SIG-M5 treated with dmso at 0.1 percent for 504 hours (cell line): ENCODE measurements around the gene HBEGF.
A peak's percentile ranks its signal among the peaks of the same experiment; 100 is the strongest.

Experiments used
- DNase-seq: peaks from one replicate; lab custom pipeline; 2025; ENCODE audit not compliant: unreplicated experiment; lab: John Stamatoyannopoulos, UW

The HBEGF gene

DNA sequence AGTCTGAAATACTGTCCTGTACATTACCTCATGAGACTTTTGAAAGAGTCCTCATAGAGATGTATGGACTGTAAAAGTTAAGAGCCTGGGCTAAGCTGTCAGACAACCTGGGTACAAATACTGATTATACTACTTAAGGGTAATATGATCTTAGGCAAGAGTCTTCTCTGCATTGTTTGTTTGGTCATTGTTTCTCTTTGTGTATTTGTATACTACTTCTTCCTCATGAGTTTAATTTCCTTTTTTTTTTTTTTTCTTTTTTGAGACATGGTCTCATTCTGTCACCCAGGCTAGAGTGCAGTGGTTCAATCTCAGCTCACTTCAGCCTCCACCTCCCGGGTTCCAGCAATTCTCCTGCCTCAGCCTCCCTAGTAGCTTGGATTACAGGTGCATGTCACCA, 40.9 kb downstream of the HBEGF start:
- no peak for DNase-seq

DNA sequence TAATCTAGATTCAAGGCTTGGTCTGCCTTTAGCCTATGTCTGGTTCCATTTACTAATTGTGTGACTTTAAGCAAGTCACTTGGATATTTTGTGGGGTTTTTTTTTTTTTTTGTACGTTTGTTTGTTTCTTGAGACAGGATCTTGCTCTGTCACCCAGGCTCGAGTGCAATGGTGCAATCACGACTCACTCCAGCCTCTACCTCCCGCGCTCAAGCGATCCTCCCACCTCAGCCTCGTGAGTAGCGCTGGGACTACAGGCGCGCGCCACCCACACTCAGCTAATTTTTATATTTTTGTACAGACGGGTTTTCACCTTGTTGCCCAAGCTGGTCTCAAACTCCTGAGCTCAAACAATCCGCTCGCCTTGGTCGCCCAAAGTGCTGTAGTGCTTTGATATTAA, 42.4 kb downstream of the HBEGF start:
- DNase-seq, result no peak

DNA sequence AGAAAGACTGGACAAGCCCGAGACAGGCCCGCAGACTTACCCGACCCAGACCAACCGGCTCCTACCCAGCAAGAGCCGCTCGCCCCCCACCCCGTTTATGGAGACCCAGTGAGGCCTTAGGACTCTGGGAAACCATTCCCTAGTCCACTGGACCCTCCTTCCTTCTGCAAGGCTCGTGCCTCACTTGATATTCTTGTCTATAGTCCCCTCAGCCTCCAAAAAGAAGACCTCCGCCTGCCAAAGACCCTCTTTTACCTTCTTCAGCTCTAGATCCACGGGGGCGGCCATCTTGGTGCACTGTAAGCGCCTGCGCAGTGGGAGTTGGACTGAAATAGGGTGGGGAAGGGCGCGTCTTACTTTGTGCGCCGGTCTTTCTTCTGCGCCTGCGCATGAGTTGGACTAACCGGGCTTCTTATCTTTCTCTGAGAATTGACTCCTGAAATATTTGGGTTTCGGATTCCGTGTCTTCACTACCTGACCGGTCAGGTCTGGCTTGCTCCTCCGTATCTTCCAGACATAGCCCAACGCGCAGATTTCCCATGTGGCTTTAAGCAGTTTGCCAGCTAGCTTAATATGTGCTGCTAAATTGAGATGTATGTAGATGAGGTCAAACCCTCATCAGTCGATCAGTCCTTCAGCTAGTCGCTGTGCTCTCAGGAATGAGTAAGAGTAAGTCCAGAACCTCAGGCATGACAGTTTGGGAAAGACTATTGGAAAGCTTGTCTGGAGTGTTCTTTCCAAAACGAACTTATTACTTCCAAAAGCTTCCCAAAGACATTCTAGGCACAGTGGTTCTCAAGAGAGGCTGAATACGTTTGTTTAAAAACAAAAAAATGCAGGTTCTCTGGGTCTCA, 43.4 kb downstream of the HBEGF start, which contains the start of gene PFDN1:
Gene PFDN1 (minus strand): TSS at position 316 of the 854 bp plus-strand sequence. CDS start 28 bp downstream, at position 288.
- peak; percentile 95 for DNase-seq

DNA sequence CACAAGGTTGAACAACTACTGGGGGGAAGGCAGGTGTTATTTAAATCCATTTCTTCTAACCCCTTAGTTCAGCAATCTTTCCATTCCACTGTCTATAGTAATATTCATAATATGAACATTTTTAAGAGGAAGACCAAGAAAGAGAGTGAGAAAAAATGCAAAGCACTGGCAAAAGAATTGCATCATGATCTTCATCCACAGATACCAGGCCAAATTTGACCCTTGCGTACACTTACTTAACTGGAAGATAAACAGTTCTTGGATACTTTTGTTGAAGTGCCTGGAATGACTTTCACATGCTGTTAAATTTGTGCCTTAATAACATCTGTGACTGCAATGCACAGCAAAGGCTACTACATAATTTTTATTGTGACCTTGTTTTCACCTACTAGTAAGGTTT, 45.3 kb downstream of the HBEGF start:
- DNase-seq, result no peak

DNA sequence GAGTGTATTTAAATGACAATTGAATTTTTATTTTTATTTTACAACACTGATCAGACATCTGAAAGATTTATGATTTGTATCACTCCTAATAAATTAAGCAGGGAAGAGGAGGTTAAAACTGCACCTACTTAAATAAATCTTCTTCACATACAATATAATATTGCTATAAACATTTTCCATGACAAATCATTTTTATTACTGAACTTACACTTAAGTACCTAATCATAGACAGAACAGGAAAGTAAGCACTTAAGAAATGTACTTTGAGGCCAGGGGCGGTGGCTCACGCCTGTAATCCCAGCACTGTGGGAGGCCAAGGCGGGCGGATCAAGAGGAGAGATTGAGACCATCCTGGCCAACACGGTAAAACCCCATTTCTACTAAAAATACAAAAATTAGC, 47.3 kb downstream of the HBEGF start:
- no peak for DNase-seq

DNA sequence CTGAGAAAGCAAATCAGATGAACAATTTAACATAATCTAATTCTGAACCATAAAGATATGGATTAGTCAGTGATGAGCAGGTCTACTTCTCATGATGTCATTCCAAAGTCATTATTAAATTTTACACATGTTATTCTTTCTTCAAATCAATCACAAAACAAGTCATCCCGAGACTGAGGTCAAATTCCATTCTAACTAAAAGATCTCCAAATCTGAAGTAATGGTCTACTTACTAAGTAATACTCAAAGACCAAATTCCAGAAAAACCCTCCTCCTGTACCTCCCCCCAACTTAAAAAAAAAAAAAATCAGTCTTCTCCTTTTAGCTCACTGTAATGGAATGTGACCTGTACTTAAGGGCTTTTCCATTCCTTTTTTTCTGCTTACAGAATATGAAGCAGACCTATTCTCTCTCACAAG, 48.2 kb downstream of the HBEGF start:
- no peak for DNase-seq

DNA sequence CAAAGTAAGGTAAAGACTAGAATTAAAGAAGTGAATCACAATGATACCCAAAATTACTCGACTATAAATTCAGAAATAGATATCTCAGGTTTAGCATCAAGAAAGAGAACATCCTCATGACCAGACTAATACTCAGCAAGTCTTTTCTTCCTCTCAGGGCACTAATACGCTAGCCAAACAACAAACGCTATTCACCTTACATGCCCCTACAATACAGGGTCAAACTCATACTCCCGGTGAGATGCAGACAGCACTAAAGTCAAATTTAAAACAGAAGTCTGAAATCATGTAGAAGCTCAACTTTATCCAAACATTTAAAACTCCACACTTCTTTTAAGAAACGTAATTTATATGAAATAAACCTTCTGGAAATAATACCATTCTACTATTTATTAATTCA, 49.1 kb downstream of the HBEGF start:
- no peak for DNase-seq

DNA sequence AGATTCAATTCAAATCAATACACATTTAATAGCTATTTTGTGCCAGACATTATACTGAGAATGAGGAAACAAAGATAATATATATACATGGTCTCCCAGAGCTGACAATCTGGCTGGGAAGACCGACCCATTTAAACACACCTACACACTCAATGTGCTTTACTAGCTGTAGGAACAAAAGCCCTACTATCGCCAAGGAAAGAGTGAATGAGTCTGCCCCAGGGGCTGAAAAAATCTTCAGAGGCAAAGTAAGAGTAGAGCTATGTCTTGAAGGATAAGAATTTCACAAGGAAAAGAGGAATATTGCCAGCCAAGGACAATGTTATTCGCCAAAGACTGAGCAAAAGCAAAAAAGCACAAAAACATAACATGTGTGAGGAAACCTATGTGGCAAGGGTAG, 50.1 kb downstream of the HBEGF start:
- DNase-seq, result no peak

DNA sequence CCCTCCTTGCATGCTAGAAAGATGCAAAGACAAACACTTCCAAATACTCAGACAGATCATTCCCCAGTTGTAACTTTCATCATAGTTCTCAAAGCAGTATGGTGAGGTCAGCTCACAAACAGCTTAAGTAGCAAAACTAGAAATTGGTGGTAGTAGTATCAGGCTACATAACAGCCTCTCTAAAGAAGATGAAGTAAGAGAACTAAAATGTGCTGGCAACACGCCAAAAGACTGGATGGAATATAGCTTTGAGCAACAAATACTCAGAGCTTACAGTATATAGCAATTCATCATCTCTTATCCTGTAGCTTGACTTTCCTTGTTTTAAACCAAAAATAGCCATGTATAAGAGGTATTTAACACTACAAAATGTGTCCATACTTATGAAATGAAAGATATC, 51.0 kb downstream of the HBEGF start:
- peak; percentile 58 for DNase-seq

DNA sequence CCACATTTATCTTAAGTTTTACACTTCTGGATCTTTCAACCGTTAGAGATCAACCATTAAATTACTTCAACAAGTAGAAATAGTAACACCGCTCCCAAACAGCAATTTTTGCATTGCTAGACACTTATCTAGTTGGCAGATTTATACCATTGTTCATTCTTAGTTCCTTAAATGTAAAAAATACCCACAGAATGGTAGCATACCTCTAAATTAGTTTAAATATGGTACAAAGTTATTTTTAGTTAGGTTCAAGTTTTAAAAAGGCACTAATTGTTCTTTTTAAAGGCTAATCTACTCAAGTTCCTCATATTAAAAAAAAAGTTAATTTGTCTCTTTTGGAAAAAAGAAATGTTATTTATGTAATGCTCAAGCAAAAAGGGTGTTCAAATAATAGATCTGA, 51.6 kb downstream of the HBEGF start:
- DNase-seq, result no peak

DNA sequence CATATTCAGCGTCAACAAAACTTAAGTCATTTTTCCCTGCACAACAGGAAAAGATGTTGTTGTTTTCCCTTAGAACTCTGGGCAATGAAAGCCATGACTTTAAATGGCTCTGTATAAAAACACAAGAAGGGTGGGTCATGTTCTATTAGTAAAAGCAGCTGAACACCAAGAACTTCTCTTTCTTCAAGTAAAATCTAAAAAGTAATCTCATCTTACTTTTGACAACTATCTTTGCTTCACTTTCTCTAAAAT, 52.6 kb downstream of the HBEGF start:
- DNase-seq, result no peak

DNA sequence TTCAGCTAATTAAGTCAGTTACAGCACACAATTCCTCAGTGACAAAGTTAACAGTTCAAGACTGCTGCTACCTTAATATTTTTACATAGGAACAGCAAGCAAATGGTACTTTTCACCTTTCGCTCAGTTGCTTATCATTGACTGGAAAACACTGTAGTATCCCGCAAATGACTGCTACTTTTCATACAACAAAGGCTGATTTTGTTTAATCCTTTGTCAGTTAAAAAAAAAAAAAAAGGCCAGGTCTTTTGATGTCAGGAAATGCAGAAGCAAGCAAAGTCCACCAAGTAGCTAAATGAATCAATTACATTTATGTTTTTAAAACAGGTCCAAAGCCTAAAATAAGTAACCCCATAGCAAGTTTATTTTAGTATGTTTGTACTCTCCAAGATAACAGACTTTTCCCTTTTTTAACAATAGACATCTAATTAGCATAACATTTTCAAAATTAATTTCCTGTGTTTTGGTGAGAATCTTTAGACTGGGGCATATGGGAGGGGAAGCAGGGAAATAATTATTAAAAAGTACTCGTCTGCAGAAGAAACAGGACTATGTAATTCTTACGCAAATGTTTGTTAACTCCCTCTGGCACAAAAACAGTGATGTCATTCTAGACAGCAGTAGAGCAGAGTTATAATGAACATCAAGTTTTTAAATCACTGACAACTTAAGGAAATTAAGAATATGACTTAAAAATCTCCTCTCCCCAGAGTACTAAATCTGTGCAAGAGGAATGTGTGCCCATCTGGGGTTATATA, 53.1 kb downstream of the HBEGF start:
- DNase-seq, result no peak

DNA sequence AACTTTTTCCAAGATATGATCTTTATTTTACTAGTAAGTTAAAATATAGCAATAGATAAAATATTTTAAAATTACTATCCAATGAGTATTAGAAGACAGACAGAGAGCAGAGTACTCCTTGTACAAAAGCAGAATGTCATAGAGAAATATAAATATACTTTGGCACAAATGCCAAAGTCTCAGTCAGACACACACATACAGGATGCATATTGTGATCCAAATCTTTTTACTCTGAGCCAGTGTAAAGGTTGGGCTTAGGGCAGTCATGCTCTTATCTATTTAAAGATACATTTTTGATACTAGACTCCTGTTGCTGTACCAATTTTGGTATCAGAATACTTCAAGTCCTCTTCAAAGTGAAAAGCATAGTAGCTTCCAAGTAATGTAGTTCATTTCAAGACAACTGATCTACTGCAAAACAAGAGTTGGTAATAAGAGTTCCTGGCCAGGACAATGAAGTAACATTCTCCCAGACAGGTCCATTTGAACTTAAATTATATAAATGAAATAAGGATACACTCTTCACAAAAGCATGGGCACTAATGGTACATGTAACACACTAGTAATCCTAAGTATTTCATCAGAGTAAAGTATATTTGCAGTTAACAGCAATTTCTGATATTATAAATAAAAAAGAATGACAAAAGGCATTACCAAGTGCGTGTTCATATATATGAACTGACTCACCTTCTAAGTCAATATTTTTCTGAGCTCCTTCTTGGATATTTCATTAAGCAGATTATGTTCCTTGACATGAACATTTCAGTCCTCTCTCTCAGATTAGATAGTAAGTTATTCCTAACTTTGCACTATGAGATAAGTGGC, 54.0 kb downstream of the HBEGF start:
- DNase-seq, result no peak

DNA sequence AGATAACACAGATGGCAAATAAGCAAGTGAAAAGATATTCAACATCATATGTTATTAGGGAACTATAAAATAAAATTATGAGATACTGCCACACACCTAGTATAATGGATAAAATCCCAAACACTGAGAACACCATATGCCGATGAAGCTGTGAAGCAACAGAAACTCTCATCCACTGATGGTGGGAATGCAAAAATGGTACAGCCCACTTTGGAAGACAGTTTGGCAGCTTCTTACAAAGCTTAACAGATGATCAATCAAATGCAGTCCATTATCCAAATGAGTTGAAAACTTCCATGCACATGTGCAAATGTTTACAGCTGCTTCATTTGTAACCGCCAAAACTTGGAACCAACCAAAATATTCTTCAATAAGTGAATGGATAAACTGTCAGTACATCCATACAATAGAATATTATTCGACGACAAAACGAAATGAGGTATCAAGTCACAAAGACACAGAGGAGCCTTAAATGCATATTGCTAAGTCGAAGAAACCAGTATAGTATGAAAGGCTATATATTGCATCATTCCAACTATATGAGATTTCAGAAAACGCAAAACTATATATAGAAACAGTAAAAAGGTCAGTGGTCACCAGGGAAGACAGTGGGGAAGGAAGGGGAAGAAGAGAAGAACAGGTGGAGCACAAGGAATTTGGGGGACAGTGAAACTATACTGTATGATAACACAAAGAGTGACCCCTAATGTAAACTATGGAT, 58.4 kb downstream of the HBEGF start:
- DNase-seq, result no peak

DNA sequence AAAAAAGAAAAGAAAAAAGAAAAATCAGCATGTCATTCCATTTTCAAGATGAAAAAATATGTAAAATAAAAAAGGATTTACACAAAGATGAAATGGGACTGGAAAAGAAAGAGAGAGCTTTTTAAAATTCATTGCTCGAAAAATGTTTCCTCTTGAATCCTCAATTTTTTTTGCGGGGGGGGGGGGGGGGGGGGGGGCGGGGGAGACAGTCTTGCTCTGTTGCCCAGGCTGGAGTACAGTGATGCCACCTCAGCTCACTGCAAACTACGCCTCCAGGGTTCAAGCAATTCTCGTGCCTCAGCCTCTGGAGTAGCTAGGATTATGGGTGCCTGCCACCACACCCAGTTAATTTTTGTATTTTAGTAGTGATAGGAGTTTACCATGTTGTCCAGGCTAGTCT, 60.0 kb downstream of the HBEGF start:
- DNase-seq, result no peak

DNA sequence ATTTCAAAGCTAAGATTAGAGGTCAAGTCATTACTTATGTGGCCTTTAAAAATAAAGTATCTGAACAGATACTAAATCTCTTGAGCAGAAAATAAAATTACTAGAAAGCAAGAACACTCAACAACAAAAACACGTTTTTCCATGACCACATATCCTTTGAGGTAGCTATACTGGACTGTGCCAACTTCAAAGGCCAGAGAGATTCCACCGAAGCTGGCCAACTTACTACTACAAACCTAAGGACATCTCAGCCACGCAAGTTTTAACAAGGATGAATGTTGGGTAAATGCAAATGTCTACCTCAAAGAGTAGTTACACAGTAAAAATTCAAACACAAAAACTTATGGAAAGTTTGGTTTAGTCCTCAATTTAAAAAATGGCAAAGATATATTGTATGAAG, 62.4 kb downstream of the HBEGF start:
- no peak for DNase-seq
